H9 (cell line): ENCODE data around the gene LRCOL1. TPM values are rescaled to one million over a fixed set of nuclear protein-coding genes. Genes with fewer than 3 reads are reported as not detected.

Source experiments
- DNase-seq: peaks from one replicate; pipeline ENCODE4 v3.0.0-alpha.2; 2017
- H2AFZ ChIP-seq: one replicate; pipeline ENCODE4 v1.6.1; 2013; ENCODE audit warnings: mild to moderate bottlenecking, low read length, control low read depth, moderate library complexity
- H2AK5ac ChIP-seq: 2 replicates; pipeline ENCODE4 v1.6.1; 2013; ENCODE audit warnings: low read length, control low read depth, mixed read lengths; ENCODE audit not compliant: insufficient read length
- H2BK120ac ChIP-seq: one replicate; pipeline ENCODE4 v1.6.1; 2013; ENCODE audit warnings: low read depth, mild to moderate bottlenecking, low read length, control low read depth, inconsistent platforms; ENCODE audit not compliant: poor library complexity, severe bottlenecking
- H2BK12ac ChIP-seq: 2 replicates; pipeline ENCODE4 v1.6.1; 2013; ENCODE audit warnings: low read length, control low read depth, mixed read lengths, low read depth; ENCODE audit not compliant: insufficient read length
- H2BK15ac ChIP-seq: 2 replicates; pipeline ENCODE4 v1.6.1; 2013; ENCODE audit warnings: low read depth, low read length, control low read depth
- H2BK20ac ChIP-seq: one replicate; pipeline ENCODE4 v1.6.1; 2013; ENCODE audit warnings: low read depth, mild to moderate bottlenecking, low read length, control low read depth, inconsistent platforms; ENCODE audit not compliant: poor library complexity, severe bottlenecking
- H2BK5ac ChIP-seq: 2 replicates; pipeline ENCODE4 v1.6.1; 2013; ENCODE audit warnings: low read length, control low read depth, mixed read lengths; ENCODE audit not compliant: insufficient read length
- H3K14ac ChIP-seq: 2 replicates; pipeline ENCODE4 v1.6.1; 2013; ENCODE audit warnings: low read length, control low read depth; ENCODE audit not compliant: insufficient read depth
- H3K18ac ChIP-seq: 2 replicates; pipeline ENCODE4 v1.6.1; 2013; ENCODE audit warnings: low read depth, mild to moderate bottlenecking, mixed read lengths, low read length, control low read depth; ENCODE audit not compliant: insufficient read length
- H3K23ac ChIP-seq: 2 replicates; pipeline ENCODE4 v1.6.1; 2013; ENCODE audit warnings: low read length, control low read depth, mixed read lengths, low read depth; ENCODE audit not compliant: insufficient read length
- H3K23me2 ChIP-seq: 2 replicates; pipeline ENCODE4 v1.6.1; 2013; ENCODE audit warnings: low read depth, mild to moderate bottlenecking, mixed read lengths, low read length, control low read depth; ENCODE audit not compliant: insufficient read length, poor library complexity, severe bottlenecking
- H3K27ac ChIP-seq: 2 replicates; pipeline ENCODE4 v1.5.1; 2013; ENCODE audit warnings: low read length, control low read depth, mixed read lengths, low read depth; ENCODE audit not compliant: insufficient read length
- H3K27me3 ChIP-seq: 2 replicates; pipeline ENCODE4 v1.6.1; 2013; ENCODE audit warnings: low read length, control low read depth, inconsistent platforms; ENCODE audit not compliant: insufficient read depth
- H3K4ac ChIP-seq: 2 replicates; pipeline ENCODE4 v1.6.1; 2013; ENCODE audit warnings: low read depth, mild to moderate bottlenecking, control low read depth, inconsistent platforms, low read length, moderate library complexity
- H3K4me1 ChIP-seq: 2 replicates; pipeline ENCODE4 v1.6.1; 2013; ENCODE audit warnings: low read length, control low read depth, inconsistent platforms; ENCODE audit not compliant: insufficient read depth
- H3K4me2 ChIP-seq: 2 replicates; pipeline ENCODE4 v1.6.1; 2013; ENCODE audit warnings: low read length, control low read depth, mixed read lengths; ENCODE audit not compliant: insufficient read length, insufficient read depth
- H3K56ac ChIP-seq: 2 replicates; pipeline ENCODE4 v1.6.1; 2013; ENCODE audit warnings: low read depth, mild to moderate bottlenecking, mixed read lengths, low read length, control low read depth; ENCODE audit not compliant: insufficient read length
- H3K79me1 ChIP-seq: 2 replicates; pipeline ENCODE4 v1.6.1; 2013; ENCODE audit warnings: low read depth, mild to moderate bottlenecking, moderate library complexity, low read length, control low read depth, inconsistent platforms; ENCODE audit not compliant: insufficient read depth, poor library complexity, severe bottlenecking
- H3K79me2 ChIP-seq: 2 replicates; pipeline ENCODE4 v1.6.1; 2013; ENCODE audit warnings: low read length, control low read depth, inconsistent platforms; ENCODE audit not compliant: insufficient read depth
- H3K9ac ChIP-seq: 2 replicates; pipeline ENCODE4 v1.6.1; 2013; ENCODE audit warnings: low read length, control low read depth, mixed read lengths; ENCODE audit not compliant: insufficient read length; ENCODE audit errors: extremely low read depth
- H3K9me3 ChIP-seq: one replicate; pipeline ENCODE4 v1.6.1; 2013; ENCODE audit warnings: low read depth, low read length, inconsistent platforms; ENCODE audit not compliant: control insufficient read depth
- H3T11ph ChIP-seq: one replicate; pipeline ENCODE4 v1.6.1; 2013; ENCODE audit warnings: mild to moderate bottlenecking, low read length, control low read depth, inconsistent platforms
- H4K20me1 ChIP-seq: one replicate; pipeline ENCODE4 v1.6.1; 2013; ENCODE audit not compliant: control insufficient read depth, insufficient read length, insufficient read depth
- H4K5ac ChIP-seq: 2 replicates; pipeline ENCODE4 v1.6.1; 2013; ENCODE audit warnings: low read depth, mild to moderate bottlenecking, mixed read lengths, low read length, control low read depth; ENCODE audit not compliant: insufficient read length
- H4K8ac ChIP-seq: replicated peaks from 2 replicates; pipeline ENCODE4 v1.6.1; 2013; ENCODE audit warnings: low read length, control low read depth, mixed read lengths, low read depth; ENCODE audit not compliant: insufficient read length
- H4K91ac ChIP-seq: 2 replicates; pipeline ENCODE4 v1.6.1; 2013; ENCODE audit warnings: low read depth, mild to moderate bottlenecking, moderate library complexity, mixed read lengths, low read length, control low read depth; ENCODE audit not compliant: insufficient read length
- H3K27ac Mint-ChIP-seq, 3 experiments: 2 replicates in 2 of 3; 3 replicates in 1 of 3; pipeline ENCODE4 v1.8.0; 2020 to 2021; ENCODE audit warnings: mixed read lengths in 3 of 3, mild to moderate bottlenecking in 1 of 3, moderate library complexity in 1 of 3
- H3K27me3 Mint-ChIP-seq: 2 replicates; pipeline ENCODE4 v1.8.0; 2021; ENCODE audit warnings: low read depth, mild to moderate bottlenecking, moderate library complexity, mixed read lengths
- H3K36me3 Mint-ChIP-seq, 3 experiments: 2 replicates in 2 of 3; 3 replicates in 1 of 3; pipeline ENCODE4 v1.8.0; 2020 to 2021; ENCODE audit warnings: low read depth in 3 of 3, mixed read lengths in 3 of 3; ENCODE audit not compliant: insufficient read depth in 1 of 3
- H3K4me1 Mint-ChIP-seq, 2 experiments: 2 replicates each; pipeline ENCODE4 v1.8.0; 2020; ENCODE audit warnings: mixed read lengths in 2 of 2
- H3K4me3 Mint-ChIP-seq, 2 experiments: 2 replicates in 1 of 2; 3 replicates in 1 of 2; pipeline ENCODE4 v1.8.0; 2020 to 2021; ENCODE audit warnings: mild to moderate bottlenecking in 2 of 2, mixed read lengths in 2 of 2, moderate library complexity in 1 of 2
- H3K9me3 Mint-ChIP-seq, 2 experiments: 2 replicates in 1 of 2; 3 replicates in 1 of 2; pipeline ENCODE4 v1.8.0; 2020; ENCODE audit warnings: mild to moderate bottlenecking in 2 of 2, mixed read lengths in 2 of 2, moderate library complexity in 1 of 2
- CTCF ChIP-seq: fragments of 200-600 bp; sonication (generic); conservative IDR thresholded peaks from 3 replicates; pipeline ENCODE4 v1.8.0; 2021; ENCODE audit warnings: antibody characterized with exemption, mild to moderate bottlenecking
- WGBS: extraction: QIAGEN DNeasy Blood & Tissue Kit; methylation state at CpG from one replicate; pipeline ENCODE4 v1.1.7; 2013; ENCODE audit warnings: missing lambda C conversion rate, low lambda C conversion rate, mixed read lengths; ENCODE audit not compliant: insufficient read length; ENCODE audit errors: extremely low coverage; 5-methylcytosine and 5-hydroxymethylcytosine counted together
- total RNA-seq: library from RNA; stranded (reverse); gene quantifications from 2 replicates; pipeline ENCODE4 v1.2.1, GENCODE V29; 2021

The LRCOL1 gene
- total RNA-seq, 1 experiment from 2014 or later = not detected

- Histone ChIP-seq H2BK5ac (no peak overlapping the region), H3K27me3 (no peaks in the 10 kb centered on the region), H4K20me1 (no peaks in the 10 kb centered on the region), H3K56ac (no peak overlapping the region), H3K23me2 (no peaks in the 10 kb centered on the region), H3T11ph (no peak overlapping the region), H3K18ac (no peak overlapping the region), H3K23ac (no peak overlapping the region), H3K9me3 (no peaks in the 10 kb centered on the region), H3K4me1 (no peaks in the 10 kb centered on the region), H3K14ac (no peak overlapping the region), H2BK20ac (no peak overlapping the region), H3K27ac (no peak overlapping the region), H3K4me2 (no peak overlapping the region), H3K9ac (no peak overlapping the region), H2BK120ac (no peak overlapping the region), H2BK15ac (no peak overlapping the region), H3K79me1 (no peaks in the 10 kb centered on the region), H2AK5ac (no peak overlapping the region), H3K79me2 (peaks cover 2% of the 10 kb centered on the region; the same call in 1 of the 2 replicates), H2BK12ac (no peak overlapping the region), H3K4ac (no peak overlapping the region), H4K5ac (no peak overlapping the region), H4K8ac (no peak overlapping the region), H4K91ac (no peak overlapping the region), H2AFZ (no peak overlapping the region)
- Mint-ChIP-seq H3K27ac (no peak overlapping the region), H3K4me1 (no peaks in the 10 kb centered on the region), H3K27me3 (no peaks in the 10 kb centered on the region), H3K9me3 (no peaks in the 10 kb centered on the region), H3K4me3 (no peak overlapping the region), H3K36me3 (peaks cover 39 to 87% (median 71%) of the 10 kb centered on the region in 3 experiments)
- no CpG with 5 or more reads among the region's 7 CpGs for WGBS
- no peak for DNase-seq
- no peak for TF ChIP-seq CTCF
Measured at GRCh38 chr12:132646850-132647249, 36.5 kb upstream of the LRCOL1 start.
